ENCODE measurements around the gene MRPL37.

The MRPL37 gene

GRCh38 chr1:54249819-54250435 is 50.0 kb downstream of the MRPL37 start:
- TF ChIP-seq CTCF (IDR thresholded peaks at IDR 0.05) = no peak
- H3K36me3 Mint-ChIP-seq (ENCODE audit: low read depth) = peaks cover 21% of the 10 kb centered on the region
- no peaks in the 10 kb centered on the region for H3K9me3 Mint-ChIP-seq
- H3K4me3 Mint-ChIP-seq = no peak overlapping the region
- peak overlapping the region; percentile 74 for H3K27ac Mint-ChIP-seq
- peaks cover 23% of the 10 kb centered on the region for H3K4me1 Mint-ChIP-seq
- H3K27me3 Mint-ChIP-seq (ENCODE audit: low read depth, poor library complexity) = no peaks in the 10 kb centered on the region
- no peak for DNase-seq

GRCh38 chr1:54250670-54251069 is 50.7 kb downstream of the MRPL37 start:
- peaks cover 20% of the 10 kb centered on the region for H3K36me3 Mint-ChIP-seq (ENCODE audit: low read depth)
- no peak for DNase-seq
- H3K27me3 Mint-ChIP-seq (ENCODE audit: low read depth, poor library complexity) = no peaks in the 10 kb centered on the region
- H3K27ac Mint-ChIP-seq = no peak overlapping the region
- peaks cover 20% of the 10 kb centered on the region for H3K4me1 Mint-ChIP-seq
- H3K4me3 Mint-ChIP-seq = no peak overlapping the region
- no peaks in the 10 kb centered on the region for H3K9me3 Mint-ChIP-seq
- TF ChIP-seq CTCF (IDR thresholded peaks at IDR 0.05) = no peak

DNA sequence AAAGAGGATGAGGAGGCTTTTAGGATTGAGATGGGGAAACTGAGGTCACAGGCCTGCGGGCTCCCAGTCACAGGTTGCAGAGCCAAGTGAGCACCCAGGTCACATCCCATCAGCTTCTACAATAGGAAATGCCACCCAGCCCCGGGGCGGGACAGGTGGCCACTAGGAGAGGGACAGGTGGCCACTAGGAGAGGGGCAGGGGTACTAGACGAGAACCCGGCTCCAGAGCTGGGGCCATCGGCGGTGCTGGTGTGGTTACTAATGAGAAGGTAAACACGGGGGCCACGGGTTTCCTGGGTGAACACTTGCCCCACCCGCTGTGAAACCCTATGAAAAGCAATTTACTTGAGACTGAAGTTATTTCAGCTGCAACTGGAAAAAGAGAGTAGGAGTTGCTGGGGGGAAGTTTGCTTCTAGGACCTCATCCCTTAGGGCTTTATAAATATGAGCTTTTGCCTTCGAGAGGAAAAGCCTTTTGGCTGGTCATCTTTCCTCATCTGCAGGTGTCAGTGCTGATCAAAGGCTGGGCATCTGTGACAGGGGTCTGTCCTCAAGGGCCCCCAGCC is 52.5 kb downstream of the MRPL37 start:
- Mint-ChIP-seq H3K9me3 (no peaks in the 10 kb centered on the region), H3K27me3 (ENCODE audit: low read depth, poor library complexity) (no peaks in the 10 kb centered on the region), H3K36me3 (ENCODE audit: low read depth) (peaks cover 31% of the 10 kb centered on the region), H3K4me1 (peaks cover 35% of the 10 kb centered on the region), H3K4me3 (no peak overlapping the region), H3K27ac (peak overlapping the region; percentile 55)
- DNase-seq = no peak
- TF ChIP-seq CTCF (IDR thresholded peaks at IDR 0.05) = no peak

- no peak for TF ChIP-seq CTCF (IDR thresholded peaks at IDR 0.05)
- Mint-ChIP-seq H3K27me3 (ENCODE audit: low read depth, poor library complexity) (no peaks in the 10 kb centered on the region), H3K4me1 (peaks cover 45% of the 10 kb centered on the region), H3K36me3 (ENCODE audit: low read depth) (peaks cover 41% of the 10 kb centered on the region), H3K27ac (peak overlapping the region; percentile 14), H3K9me3 (no peaks in the 10 kb centered on the region), H3K4me3 (no peak overlapping the region)
- no peak for DNase-seq
These were observed 53.5 kb downstream of the MRPL37 start for GRCh38 chr1:54253480-54253879.

- peaks cover 51% of the 10 kb centered on the region for H3K4me1 Mint-ChIP-seq
- H3K27me3 Mint-ChIP-seq (ENCODE audit: low read depth, poor library complexity) = no peaks in the 10 kb centered on the region
- DNase-seq = no peak
- H3K9me3 Mint-ChIP-seq = no peaks in the 10 kb centered on the region
- H3K36me3 Mint-ChIP-seq (ENCODE audit: low read depth) = peaks cover 43% of the 10 kb centered on the region
- H3K4me3 Mint-ChIP-seq = no peak overlapping the region
- TF ChIP-seq CTCF (IDR thresholded peaks at IDR 0.05) = no peak
- peak overlapping the region; percentile 65 for H3K27ac Mint-ChIP-seq
These were observed 54.1 kb downstream of the MRPL37 start for GRCh38 chr1:54254055-54254454.

Data from nephron progenitor cell (in vitro differentiated cells).